H1 (cell line): Measurements from ENCODE around the gene FAM107A.

ENCODE experiments used
- CBX5 ChIP-seq: fragments of 300-800, 300-1000 bp; sonication (generic); IDR thresholded peaks from 2 replicates; pipeline ENCODE4 v1.7.1; 2016; ENCODE audit warnings: antibody characterized with exemption, low read length, low read depth
- EZH2 ChIP-seq: fragments of 200-600 bp; sonication (generic); IDR thresholded peaks from 2 replicates; pipeline ENCODE4 v1.7.1; 2012; ENCODE audit warnings: low read depth, mild to moderate bottlenecking, moderate library complexity, low read length, inconsistent platforms; ENCODE audit not compliant: severe bottlenecking
- JUN ChIP-seq: IDR thresholded peaks from 2 replicates; pipeline ENCODE4 v1.6.1; 2011; ENCODE audit warnings: low read depth, mild to moderate bottlenecking, improper control_type of control experiment, low read length
- POLR2A ChIP-seq, 2 experiments: IDR thresholded peaks; 1 replicate in 1 of 2; 2 replicates in 1 of 2; pipeline ENCODE4 v1.6.1; 2011; ENCODE audit warnings: low read depth in 2 of 2, low read length in 2 of 2, mild to moderate bottlenecking in 2 of 2; ENCODE audit errors: control extremely low read depth in 1 of 2
- POLR2AphosphoS5 ChIP-seq: IDR thresholded peaks from 2 replicates; pipeline ENCODE4 v1.6.1; 2011; ENCODE audit warnings: low read depth, low read length
- SP2 ChIP-seq: IDR thresholded peaks from 2 replicates; pipeline ENCODE4 v1.6.1; 2012; ENCODE audit warnings: mild to moderate bottlenecking, low read length, inconsistent platforms
- TF ChIP-seq, protein P1 (sequence below), 3 experiments: IDR thresholded peaks; 1 replicate in 2 of 3; 2 replicates in 1 of 3; pipeline versions ENCODE4 v1.5.1 to v1.6.1; 2011; ENCODE audit warnings: low read length in 3 of 3, mild to moderate bottlenecking in 3 of 3, inconsistent platforms in 2 of 3, low read depth in 1 of 3, moderate library complexity in 1 of 3; ENCODE audit not compliant: insufficient read depth in 1 of 3; ENCODE audit errors: control extremely low read depth in 1 of 3

DNA sequence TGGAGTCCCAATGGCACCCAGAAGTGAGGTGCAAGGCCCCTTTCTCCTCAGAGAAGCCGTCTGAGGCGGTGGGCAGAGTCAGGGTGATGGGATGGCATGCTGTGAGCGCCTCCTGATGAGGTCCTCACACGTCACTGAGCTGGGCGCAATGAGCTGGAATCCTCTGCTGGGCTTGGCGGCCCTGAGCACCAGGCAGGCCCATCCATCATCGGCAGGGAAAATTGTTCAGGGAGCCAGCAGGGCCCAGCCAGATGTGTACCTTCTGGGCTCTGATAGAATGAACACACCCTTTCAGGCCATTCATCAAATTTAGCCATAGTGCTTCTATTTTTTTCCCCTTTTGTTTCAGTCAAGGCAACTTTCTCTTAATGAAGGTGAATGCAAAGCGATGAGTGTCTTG, 45.7 kb upstream of the FAM107A start:
- TF ChIP-seq, protein P1, sequence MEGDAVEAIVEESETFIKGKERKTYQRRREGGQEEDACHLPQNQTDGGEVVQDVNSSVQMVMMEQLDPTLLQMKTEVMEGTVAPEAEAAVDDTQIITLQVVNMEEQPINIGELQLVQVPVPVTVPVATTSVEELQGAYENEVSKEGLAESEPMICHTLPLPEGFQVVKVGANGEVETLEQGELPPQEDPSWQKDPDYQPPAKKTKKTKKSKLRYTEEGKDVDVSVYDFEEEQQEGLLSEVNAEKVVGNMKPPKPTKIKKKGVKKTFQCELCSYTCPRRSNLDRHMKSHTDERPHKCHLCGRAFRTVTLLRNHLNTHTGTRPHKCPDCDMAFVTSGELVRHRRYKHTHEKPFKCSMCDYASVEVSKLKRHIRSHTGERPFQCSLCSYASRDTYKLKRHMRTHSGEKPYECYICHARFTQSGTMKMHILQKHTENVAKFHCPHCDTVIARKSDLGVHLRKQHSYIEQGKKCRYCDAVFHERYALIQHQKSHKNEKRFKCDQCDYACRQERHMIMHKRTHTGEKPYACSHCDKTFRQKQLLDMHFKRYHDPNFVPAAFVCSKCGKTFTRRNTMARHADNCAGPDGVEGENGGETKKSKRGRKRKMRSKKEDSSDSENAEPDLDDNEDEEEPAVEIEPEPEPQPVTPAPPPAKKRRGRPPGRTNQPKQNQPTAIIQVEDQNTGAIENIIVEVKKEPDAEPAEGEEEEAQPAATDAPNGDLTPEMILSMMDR (IDR thresholded peaks at IDR 0.05; ENCODE audit: control extremely low read depth in 1 of 3, insufficient read depth in 1 of 3, low read depth in 1 of 3, low read length in 3 of 3), result no peak
- TF ChIP-seq EZH2, result no peak
- no peak for TF ChIP-seq SP2
- TF ChIP-seq POLR2A (IDR thresholded peaks at IDR 0.05; ENCODE audit: control extremely low read depth in 1 of 2, low read depth in 2 of 2, low read length in 2 of 2), result no peak
- TF ChIP-seq CBX5, result no peak
- no peak for TF ChIP-seq JUN
- TF ChIP-seq POLR2AphosphoS5, result no peak
